ENCODE measurements around the gene MEGF8. TPM values are rescaled to one million over a fixed set of nuclear protein-coding genes. Genes with fewer than 3 reads are reported as not detected.

MEGF8 gene
- total and polyA plus RNA-seq, 9 of the 15 experiments (the other 6 are each of a cell fraction or from before 2014, with no cell fraction given) = 0.28 to 13.1 (median 3.0) TPM

GRCh38 chr19:42406111-42406510, 80.7 kb downstream of the MEGF8 start:
- H3K4me3 ChIP-seq = no peak overlapping the region
- 19% methylated on average over 10 of the region's 11 CpGs for WGBS (ENCODE audit: insufficient coverage, low coverage, missing lambda C conversion rate)
- no peak overlapping the region; a peak in 1 of 4 replicates for H3K9ac ChIP-seq (ENCODE audit: insufficient read depth in 1 of 2, low read depth in 2 of 2, low read length in 2 of 2)
- peaks cover 0 to 48% of the 10 kb centered on the region in 2 experiments; a peak in 2 of 5 replicates for H3K4me1 ChIP-seq (replicated peaks in 1 of 2; ENCODE audit: control insufficient read depth in 2 of 2, insufficient read depth in 2 of 2, low read length in 2 of 2)
- no peaks in the 10 kb centered on the region for H3K36me3 ChIP-seq (ENCODE audit: control insufficient read depth, insufficient read depth, low read length)
- intact Hi-C loops (cut with micrococcal nuclease) = no loop called here
- H3K79me2 ChIP-seq (ENCODE audit: control insufficient read depth, insufficient read depth, low read length) = no peaks in the 10 kb centered on the region
- TF ChIP-seq STAG1 (CRISPR knock-in tag; IDR thresholded peaks at IDR 0.05; ENCODE audit: borderline replicate concordance) (no peak), ID3 (CRISPR knock-in tag; IDR thresholded peaks at IDR 0.05) (no peak), ID3 (tag; IDR thresholded peaks at IDR 0.05) (no peak), NKRF (IDR thresholded peaks at IDR 0.05; ENCODE audit: borderline replicate concordance) (no peak), FOS (IDR thresholded peaks at IDR 0.05; ENCODE audit: extremely low read depth, insufficient read length) (no peak), CBX1 (IDR thresholded peaks at IDR 0.05; ENCODE audit: low read depth) (no peak), GTF2E2 (tag; IDR thresholded peaks at IDR 0.05) (no peak), POLR2H (tag; IDR thresholded peaks at IDR 0.05; ENCODE audit: low read depth) (no peak), JUNB (CRISPR knock-in tag; conservative IDR thresholded peaks at IDR 0.05) (no peak), BDP1 (IDR thresholded peaks at IDR 0.05; ENCODE audit: insufficient read depth, insufficient read length) (no peak), RCOR1 (IDR thresholded peaks at IDR 0.05; ENCODE audit: borderline replicate concordance in 1 of 2, low read depth in 2 of 2, low read length in 2 of 2) (no peak), BHLHE40 (IDR thresholded peaks at IDR 0.05; ENCODE audit: low read length) (no peak), SIN3A (IDR thresholded peaks at IDR 0.05; ENCODE audit: borderline replicate concordance in 2 of 2, control insufficient read depth in 1 of 2, low read depth in 2 of 2, low read length in 2 of 2) (no peak), ARID3A (IDR thresholded peaks at IDR 0.05; ENCODE audit: borderline replicate concordance, low read depth, low read length) (no peak), PHF8 (IDR thresholded peaks at IDR 0.05; ENCODE audit: borderline replicate concordance, low read length) (no peak), ZNF551 (CRISPR knock-in tag; IDR thresholded peaks at IDR 0.05) (no peak), ZNF449 (CRISPR knock-in tag; IDR thresholded peaks at IDR 0.05) (no peak)
- no peak overlapping the region for H3K27ac ChIP-seq (ENCODE audit: extremely low read depth, low read depth, low read length)
- no TSS peak for BruUV-seq (replicated peaks)
- ATAC-seq = no peak
- peaks cover 2% of the 10 kb centered on the region for H3K9me1 ChIP-seq (ENCODE audit: control insufficient read depth, insufficient read depth, low read length)
- H2AFZ ChIP-seq (ENCODE audit: low read depth, low read length) = no peak overlapping the region
- no peak for FAIRE-seq
- no peak for DNase-seq (ENCODE audit: extremely low read depth in 1 of 4, low spot score in 3 of 4)
- no peaks in the 10 kb centered on the region for H3K9me3 ChIP-seq (replicated peaks; ENCODE audit: control insufficient read depth, insufficient read depth, low read depth, low read length)
- in situ Hi-C loops (cut with MboI) = no loop called here
- peaks cover 27% of the 10 kb centered on the region for H4K20me1 ChIP-seq (replicated peaks; ENCODE audit: control insufficient read depth, insufficient read depth, low read length)
- ChIA-PET CTCF (ENCODE audit: low intra/inter-chr PET ratio) (no interaction called here), POLR2A (interaction anchor here (0.6 to 1.4 kb wide), 2 partner anchors 14 to 15 kb away, joined by 3 to 9 read pairs; no protein-coding TSS in a partner anchor)
- no peak overlapping the region for H3K4me2 ChIP-seq (ENCODE audit: insufficient read depth, low read length)
- peaks cover 0 to 9% of the 10 kb centered on the region in 2 experiments; a peak in 3 of 5 replicates for H3K27me3 ChIP-seq (ENCODE audit: control insufficient read depth in 2 of 2, insufficient read depth in 2 of 2, low read length in 2 of 2)

All from K562 (cell line).